ENCODE results near the gene MUC5B.

GRCh38 chr11:1208394-1209261, 14.2 kb upstream of the MUC5B start:
- TF ChIP-seq, protein P1, sequence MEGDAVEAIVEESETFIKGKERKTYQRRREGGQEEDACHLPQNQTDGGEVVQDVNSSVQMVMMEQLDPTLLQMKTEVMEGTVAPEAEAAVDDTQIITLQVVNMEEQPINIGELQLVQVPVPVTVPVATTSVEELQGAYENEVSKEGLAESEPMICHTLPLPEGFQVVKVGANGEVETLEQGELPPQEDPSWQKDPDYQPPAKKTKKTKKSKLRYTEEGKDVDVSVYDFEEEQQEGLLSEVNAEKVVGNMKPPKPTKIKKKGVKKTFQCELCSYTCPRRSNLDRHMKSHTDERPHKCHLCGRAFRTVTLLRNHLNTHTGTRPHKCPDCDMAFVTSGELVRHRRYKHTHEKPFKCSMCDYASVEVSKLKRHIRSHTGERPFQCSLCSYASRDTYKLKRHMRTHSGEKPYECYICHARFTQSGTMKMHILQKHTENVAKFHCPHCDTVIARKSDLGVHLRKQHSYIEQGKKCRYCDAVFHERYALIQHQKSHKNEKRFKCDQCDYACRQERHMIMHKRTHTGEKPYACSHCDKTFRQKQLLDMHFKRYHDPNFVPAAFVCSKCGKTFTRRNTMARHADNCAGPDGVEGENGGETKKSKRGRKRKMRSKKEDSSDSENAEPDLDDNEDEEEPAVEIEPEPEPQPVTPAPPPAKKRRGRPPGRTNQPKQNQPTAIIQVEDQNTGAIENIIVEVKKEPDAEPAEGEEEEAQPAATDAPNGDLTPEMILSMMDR (conservative IDR thresholded peaks at IDR 0.05) = no peak
- no peak for TF ChIP-seq EZH2 (IDR thresholded peaks at IDR 0.05; ENCODE audit: low read depth)

Measured in PC-9 (cell line).